ENCODE results near the gene CDKN2D. TPM values are rescaled to one million over a fixed set of nuclear protein-coding genes. Genes with fewer than 3 reads are reported as not detected.

Gene CDKN2D
- total RNA-seq, 1 donor from 2014 or later: 3.5 TPM

- no peak for DNase-seq (ENCODE audit: low read depth)
Measured at GRCh38 chr19:10520652-10521318, 48.0 kb downstream of the CDKN2D start.

- DNase-seq (ENCODE audit: low read depth): no peak
Measured at GRCh38 chr19:10519421-10519820, 49.4 kb downstream of the CDKN2D start.

GRCh38 chr19:10518444-10519361 lies 50.1 kb downstream of the CDKN2D start:
- DNase-seq (ENCODE audit: low read depth): no peak

GRCh38 chr19:10517760-10518443 lies 50.9 kb downstream of the CDKN2D start:
- no peak for DNase-seq (ENCODE audit: low read depth)

- DNase-seq (ENCODE audit: low read depth): no peak
Measured at GRCh38 chr19:10517361-10517759, 51.4 kb downstream of the CDKN2D start, which contains the start of gene S1PR5. Gene S1PR5 (minus strand): TSS chr19:10517447. CDS start chr19:10515011, 2,436 bp downstream.

GRCh38 chr19:10516671-10517286 lies 52.0 kb downstream of the CDKN2D start:
- DNase-seq (ENCODE audit: low read depth): no peak

Other genes with a start within 250 kb of the CDKN2D start
- 8.0 and 33.1 TPM in 2 replicates for gene RAVER1, start 235.4 kb downstream of the CDKN2D start, total RNA-seq
- 2.8 and 7.6 TPM in 2 replicates for gene ICAM3, start 229.4 kb downstream of the CDKN2D start, total RNA-seq
- 66.7 and 74.2 TPM in 2 replicates for gene TYK2, start 188.4 kb downstream of the CDKN2D start, total RNA-seq
- 187 and 245 TPM in 2 replicates for gene CDC37, start 165.4 kb downstream of the CDKN2D start, total RNA-seq
- 1.0 and 8.7 TPM in 2 replicates for gene PDE4A, start 148.4 kb downstream of the CDKN2D start, total RNA-seq
- 64.4 and 75.4 TPM in 2 replicates for gene KEAP1, start 65.6 kb downstream of the CDKN2D start, total RNA-seq
- not detected in 2 replicates for gene S1PR5, start 51.5 kb downstream of the CDKN2D start, total RNA-seq
- 15.6 and 16.3 TPM in 2 replicates for gene ATG4D, start 25.1 kb downstream of the CDKN2D start, total RNA-seq
- 5.2 and 14.5 TPM in 2 replicates for gene KRI1, start 3.0 kb downstream of the CDKN2D start, total RNA-seq
- 2.0 and 70.5 TPM in 2 replicates for gene AP1M2, start 18.3 kb upstream of the CDKN2D start, total RNA-seq
- 46.0 and 48.5 TPM in 2 replicates for gene SLC44A2, start 56.6 kb upstream of the CDKN2D start, total RNA-seq
- 79.4 and 134 TPM in 2 replicates for gene ILF3, start 85.4 kb upstream of the CDKN2D start, total RNA-seq
- gene QTRT1, start 132.5 kb upstream of the CDKN2D start, total RNA-seq: 16.0 and 24.4 TPM in 2 replicates
- 116 and 347 TPM in 2 replicates for gene DNM2, start 149.1 kb upstream of the CDKN2D start, total RNA-seq